Stimulated activated CD4-positive, alpha-beta T cell treated with anti-CD3 and anti-CD28 coated beads, TNF-alpha, amount 100 ng/mL, for 24 hours (primary cell): ENCODE measurements around the gene H2BK1.
A peak's percentile ranks its signal among the peaks of the same experiment; 100 is the strongest.

ENCODE experiments used
- DNase-seq, 3 experiments: peaks; one replicate each; pipeline ENCODE4 v3.0.0-alpha.2; 2020; ENCODE audit warnings: low read depth in 3 of 3

Gene H2BK1

GRCh38 chr7:151210087-151210854 lies at the start of gene H2BK1:
Gene H2BK1, minus strand, starts transcription at chr7:151210488. Its CDS starts 170 bp downstream, at chr7:151210318.
- no peak for DNase-seq

GRCh38 chr7:151257990-151258389 lies 47.7 kb upstream of the H2BK1 start:
- no peak for DNase-seq

- DNase-seq = no peak
Observed at GRCh38 chr7:151256410-151257045, 46.2 kb upstream of the H2BK1 start.

- no peak for DNase-seq
Observed at GRCh38 chr7:151255390-151255789, 45.1 kb upstream of the H2BK1 start.

- DNase-seq = no peak
Observed at GRCh38 chr7:151254851-151255250, 44.6 kb upstream of the H2BK1 start.

GRCh38 chr7:151254316-151254715 lies 44.0 kb upstream of the H2BK1 start:
- DNase-seq = no peak

- no peak for DNase-seq
Observed at GRCh38 chr7:151252961-151253711, 42.8 kb upstream of the H2BK1 start.

- no peak for DNase-seq
Observed at GRCh38 chr7:151252561-151252835, 42.2 kb upstream of the H2BK1 start.

- no peak for DNase-seq
Observed at GRCh38 chr7:151251689-151252560, 41.6 kb upstream of the H2BK1 start.

GRCh38 chr7:151251328-151251688 lies 41.0 kb upstream of the H2BK1 start:
- DNase-seq = no peak

- no peak for DNase-seq
Observed at GRCh38 chr7:151250181-151251132, 40.2 kb upstream of the H2BK1 start.

- DNase-seq = no peak
Observed at GRCh38 chr7:151249732-151250072, 39.4 kb upstream of the H2BK1 start.

GRCh38 chr7:151249034-151249731 lies 38.9 kb upstream of the H2BK1 start:
- peak in 1 of 3 experiments; percentile 32 for DNase-seq

GRCh38 chr7:151248346-151249033 lies 38.2 kb upstream of the H2BK1 start, which contains the start of gene SMARCD3:
Gene SMARCD3, minus strand, starts transcription at chr7:151248694. Its CDS starts 132 bp downstream, at chr7:151248562.
- DNase-seq = no peak

- DNase-seq = no peak
Observed at GRCh38 chr7:151247611-151248345, 37.5 kb upstream of the H2BK1 start.

- DNase-seq = no peak
Observed at GRCh38 chr7:151246851-151247580, 36.7 kb upstream of the H2BK1 start.

GRCh38 chr7:151246102-151246850 lies 36.0 kb upstream of the H2BK1 start:
- no peak for DNase-seq
